Measurements from ENCODE around the gene E2F3.
A peak's percentile ranks its signal among the peaks of the same experiment; 100 is the strongest.

The E2F3 gene

DNA sequence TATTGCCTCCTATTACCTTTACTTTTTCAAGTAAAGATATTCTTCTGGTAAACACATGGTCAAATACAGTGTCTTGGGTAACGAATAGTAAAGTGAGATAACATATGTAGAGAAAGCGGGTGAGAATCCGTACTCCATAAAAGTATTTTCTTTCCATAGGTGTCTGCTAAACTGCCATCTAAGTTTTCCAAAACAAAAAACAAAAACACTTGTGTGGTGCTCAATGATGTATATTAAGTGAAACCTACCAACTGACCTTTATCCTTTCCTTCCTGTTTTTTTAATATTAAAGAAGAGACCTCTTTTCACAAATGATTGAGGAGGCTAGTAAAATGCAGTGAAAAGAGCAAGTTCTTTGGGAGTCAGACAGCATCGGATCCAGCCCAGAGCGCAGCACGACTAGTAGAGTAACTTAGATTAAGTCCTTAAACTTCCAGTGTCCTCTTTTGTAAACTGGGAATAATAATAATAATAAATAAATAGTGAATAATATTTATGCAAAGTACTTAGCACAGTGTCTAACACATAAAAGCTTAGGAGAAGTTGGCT lies 132.1 kb downstream of the E2F3 start:
- DNase-seq (ENCODE audit: low read depth, low spot score): no peak

DNA sequence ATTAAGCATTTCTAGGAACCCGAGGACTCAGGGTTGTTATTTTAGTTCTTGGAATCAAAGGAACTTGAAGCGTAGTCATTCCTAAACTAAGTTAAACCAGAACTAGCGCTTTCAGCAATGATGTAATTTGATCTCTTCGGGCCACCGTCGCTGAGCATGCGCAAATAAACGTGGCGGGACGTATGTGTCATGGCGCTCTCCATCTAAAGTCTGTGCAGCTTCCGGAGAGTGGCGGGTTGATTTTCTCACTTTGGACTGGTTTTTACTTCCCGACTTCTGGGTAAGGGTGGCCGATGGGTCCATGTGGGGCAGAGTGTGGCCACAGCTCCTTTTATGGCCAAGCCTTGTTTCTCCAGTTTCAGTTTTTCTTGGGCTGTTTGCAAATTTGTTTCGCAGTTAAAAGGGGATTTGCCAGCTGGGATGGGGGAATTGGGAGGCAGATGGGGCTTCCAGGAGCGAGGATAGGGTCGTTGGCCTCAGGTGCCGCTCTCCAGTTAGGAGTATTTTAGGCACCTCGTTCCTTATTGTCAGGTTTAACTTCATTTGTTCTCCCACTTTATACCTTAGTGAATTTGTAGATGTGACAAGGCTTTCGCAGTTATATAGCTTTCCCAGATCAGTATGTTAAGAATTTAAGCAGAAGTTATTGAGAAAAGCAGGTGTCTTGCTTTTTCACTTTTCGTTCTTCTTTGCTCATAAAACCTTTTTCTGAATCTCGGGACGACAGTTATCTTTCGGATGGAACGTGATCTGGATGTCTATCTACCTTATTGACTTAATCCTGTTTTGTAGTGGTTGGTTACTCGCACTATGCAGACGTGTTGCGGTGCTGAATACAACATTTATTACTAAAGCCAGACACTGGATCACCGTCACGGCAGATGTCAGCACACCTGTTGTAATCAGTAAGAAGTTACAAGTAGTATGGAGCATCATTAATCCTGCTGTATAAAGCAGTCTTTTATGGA lies 132.9 kb downstream of the E2F3 start, which contains the start of gene CDKAL1:
CDKAL1 (plus strand) TSS at position 163 of the 968 bp plus-strand sequence. CDS start 11,894 bp downstream, outside the sequence.
- DNase-seq (ENCODE audit: low read depth, low spot score): peak; percentile 87

DNA sequence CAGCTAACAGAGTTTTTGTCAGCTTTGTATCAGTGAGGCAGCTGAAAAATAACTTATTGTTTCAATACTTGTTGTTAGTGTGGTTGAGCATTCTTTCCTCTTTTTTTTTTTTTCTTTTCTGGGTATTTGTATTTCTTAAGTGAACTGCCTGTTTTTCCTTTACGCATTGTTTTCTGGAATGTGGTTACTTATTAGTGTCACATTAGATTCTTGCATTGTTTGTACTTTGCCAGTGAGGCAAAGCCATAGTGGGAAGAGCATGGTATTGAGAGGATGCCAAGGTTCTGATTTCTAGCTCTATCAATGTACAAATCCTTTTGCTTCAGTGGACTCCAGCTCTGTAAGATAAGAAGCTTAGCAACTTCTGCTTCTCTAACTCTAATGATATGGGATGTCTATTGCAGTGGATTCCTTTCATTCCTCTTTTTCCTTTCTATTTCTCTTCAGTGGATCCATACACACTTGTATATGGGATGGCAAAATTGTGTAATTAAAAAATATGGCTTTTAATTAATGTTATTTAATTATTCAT lies 136.5 kb downstream of the E2F3 start:
- DNase-seq (ENCODE audit: low read depth, low spot score): no peak

DNA sequence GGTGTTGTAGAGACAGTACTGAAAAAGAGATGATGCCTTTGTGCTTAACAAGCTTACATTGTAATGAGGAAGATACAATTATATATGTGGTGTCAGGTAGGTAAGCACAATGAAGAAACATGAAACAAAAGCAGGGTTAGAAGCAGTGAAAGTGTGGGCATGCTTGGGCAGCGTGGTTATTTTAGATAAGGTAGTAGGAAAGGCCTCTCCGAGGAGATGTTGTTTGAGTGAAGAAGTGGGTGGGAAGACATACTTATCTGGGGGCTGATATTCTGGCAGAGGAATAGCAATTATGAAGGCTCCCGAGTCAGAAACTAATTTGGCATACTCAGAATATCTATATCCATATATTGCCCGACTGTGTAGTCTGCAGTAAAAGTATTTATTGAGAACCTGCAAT lies 137.2 kb downstream of the E2F3 start:
- DNase-seq (ENCODE audit: low read depth, low spot score): no peak

DNA sequence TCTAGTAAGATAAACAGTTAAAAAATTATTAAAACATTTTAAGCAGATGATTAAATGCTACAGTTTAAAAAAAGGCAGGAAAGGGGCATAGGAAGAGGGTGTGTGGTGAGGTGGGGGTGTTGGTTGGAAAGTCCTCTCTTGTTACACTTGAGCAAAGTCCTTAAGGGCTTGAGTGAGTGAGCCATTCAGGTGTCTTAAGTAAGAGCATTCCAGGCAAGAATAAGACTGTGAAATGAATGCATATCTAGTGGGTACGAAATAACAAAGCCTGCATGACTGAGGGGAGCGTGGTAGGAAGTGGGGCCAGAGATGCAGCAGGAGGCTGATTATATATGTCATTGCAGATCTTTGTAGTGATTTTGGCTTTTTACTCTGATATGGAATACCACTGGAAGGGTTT lies 137.7 kb downstream of the E2F3 start:
- DNase-seq (ENCODE audit: low read depth, low spot score): no peak

DNA sequence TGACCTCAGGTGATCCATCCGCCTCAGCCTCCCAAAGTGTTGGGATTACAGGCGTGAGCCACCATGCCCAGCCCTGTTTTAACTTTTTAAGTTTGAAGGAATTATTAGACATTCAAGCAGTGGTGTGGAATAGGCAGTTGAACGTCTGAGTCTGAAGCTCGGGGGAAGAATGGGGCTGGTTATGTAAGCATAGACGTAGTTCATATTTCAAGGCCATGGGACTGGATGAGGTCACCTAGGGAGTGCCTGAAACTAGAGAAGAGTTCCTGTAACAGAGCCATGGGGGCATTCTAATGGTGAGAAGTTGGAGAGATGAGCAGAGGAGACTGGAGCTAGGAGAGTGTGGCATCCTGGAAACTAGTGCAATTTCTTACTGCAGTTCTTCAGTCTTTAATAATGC lies 139.0 kb downstream of the E2F3 start:
- DNase-seq (ENCODE audit: low read depth, low spot score): no peak

DNA sequence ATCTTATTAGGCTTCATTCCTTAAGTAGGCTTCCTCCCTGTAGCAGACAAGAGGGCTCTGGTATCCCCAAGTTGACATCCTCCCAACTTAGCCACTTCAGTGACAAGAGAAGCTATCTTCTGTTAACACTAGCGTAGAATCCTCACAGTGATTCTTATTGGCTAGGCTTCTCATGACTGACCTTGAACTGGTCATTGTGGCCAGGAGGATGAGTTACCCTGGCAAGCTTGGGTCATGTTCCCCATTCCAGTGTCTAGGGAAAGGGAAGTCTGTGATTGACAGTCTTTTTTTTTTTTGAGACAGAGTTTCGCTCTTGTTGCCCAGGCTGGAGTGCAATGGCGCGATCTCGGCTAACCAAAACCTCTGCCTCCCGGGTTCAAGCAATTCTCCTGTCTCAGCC lies 139.7 kb downstream of the E2F3 start:
- DNase-seq (ENCODE audit: low read depth, low spot score): no peak

DNA sequence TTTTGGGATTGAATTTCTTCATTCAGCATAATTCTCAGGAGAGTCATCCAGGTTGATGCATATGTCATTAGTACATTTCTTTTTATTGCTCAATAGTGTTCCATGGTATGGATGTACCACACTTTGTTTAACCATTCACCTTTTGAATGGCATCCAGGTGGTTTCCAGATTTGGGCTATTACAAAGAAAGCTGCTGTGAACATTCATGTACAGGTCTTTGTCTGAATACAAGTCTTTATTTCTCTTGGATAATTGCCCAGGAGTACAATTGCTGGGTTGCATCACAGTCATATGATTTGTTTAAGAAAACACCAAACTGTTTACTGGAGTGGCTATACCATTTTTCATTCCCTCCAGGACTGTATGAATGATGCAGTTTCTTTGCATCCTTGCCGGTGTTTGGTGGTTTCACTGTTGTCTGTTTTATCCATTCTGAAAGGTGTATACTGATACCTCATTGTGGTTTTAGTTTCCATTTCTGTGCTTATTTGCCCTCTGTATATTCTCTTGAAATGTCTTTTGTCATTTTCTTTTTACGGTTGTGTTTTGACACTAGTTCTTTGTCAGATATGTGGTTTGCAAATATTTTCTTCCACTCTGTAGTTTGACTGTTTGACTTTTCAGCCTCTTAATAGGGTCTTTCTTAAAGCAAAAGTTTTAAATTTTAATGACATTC lies 141.4 kb downstream of the E2F3 start:
- DNase-seq (ENCODE audit: low read depth, low spot score): no peak
